NCI-H774 (cell line): ENCODE results near the gene PHPT1.
"Not testable (repeated sequence)": the region's sequence is repeated elsewhere in the genome, so short reads cannot be mapped to it uniquely, and the experiment has no call there.

ENCODE experiments used
- DNase-seq: peaks from one replicate; lab custom pipeline; 2025; lab: John Stamatoyannopoulos, UW

Gene PHPT1

DNA sequence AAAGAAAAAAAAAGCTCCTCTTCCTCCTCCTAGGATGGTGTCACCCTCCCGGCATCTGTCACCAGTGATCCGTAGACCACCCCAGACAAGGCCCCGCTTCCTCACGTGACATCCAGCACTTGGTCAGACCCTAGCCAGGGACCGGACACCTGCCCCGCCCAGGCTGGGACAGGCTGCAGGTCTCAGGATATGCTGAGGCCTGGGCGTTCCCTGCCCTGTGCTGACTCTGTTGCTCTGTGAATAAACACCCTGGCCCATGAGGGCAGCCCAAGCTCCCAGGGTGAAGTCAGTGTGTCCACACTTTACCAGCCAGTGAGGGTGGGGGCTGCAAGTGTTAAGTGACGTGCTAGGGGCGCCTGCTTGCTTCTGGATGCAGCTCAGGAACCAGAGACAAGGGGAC lies 11.3 kb downstream of the PHPT1 start:
- no peak for DNase-seq

DNA sequence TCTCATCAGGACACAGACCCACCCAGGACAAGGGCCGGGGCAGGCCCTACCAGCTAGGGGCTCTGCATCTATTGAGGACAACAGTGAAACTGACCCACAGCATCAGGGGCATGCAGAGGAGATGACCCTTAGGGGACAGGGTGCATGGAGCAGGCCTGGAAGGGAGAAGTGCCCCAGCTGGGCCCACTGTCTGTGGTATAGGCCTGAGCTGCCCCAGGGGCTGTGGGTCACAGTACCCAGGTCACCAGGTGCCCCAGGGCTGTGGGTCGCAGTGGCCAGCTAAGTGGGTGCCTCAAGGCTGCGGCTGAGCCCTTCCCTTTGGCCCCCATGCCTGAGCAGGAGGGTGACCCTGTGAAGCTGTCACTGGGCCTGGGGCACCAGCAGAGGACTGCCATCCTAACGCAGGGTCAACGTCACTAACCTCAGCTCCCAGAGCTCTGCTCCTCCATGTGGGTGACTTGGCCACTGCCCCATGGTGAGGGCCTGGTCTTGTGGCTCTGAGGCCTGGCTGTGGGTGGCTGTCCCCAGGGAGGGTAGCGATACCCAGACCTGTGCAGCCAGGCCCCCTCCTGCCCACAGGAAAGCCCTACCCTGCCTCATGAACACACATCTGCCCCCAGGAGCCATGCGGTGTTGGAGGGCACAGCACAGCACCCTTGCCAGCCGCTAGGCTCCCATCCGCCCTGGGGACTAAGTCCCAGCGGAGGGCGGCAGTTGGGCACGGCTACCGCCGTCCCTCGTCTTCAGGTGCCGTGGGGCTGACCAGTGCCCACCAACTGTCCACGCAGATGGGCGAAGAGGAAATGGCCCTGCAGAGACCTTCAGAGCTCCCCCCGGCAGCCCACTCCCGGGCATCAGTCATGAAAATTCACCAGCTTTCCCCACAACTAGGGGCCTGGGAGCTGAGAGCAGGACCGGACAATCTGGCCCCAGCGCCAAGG lies 12.0 kb downstream of the PHPT1 start:
- DNase-seq = no peak

DNA sequence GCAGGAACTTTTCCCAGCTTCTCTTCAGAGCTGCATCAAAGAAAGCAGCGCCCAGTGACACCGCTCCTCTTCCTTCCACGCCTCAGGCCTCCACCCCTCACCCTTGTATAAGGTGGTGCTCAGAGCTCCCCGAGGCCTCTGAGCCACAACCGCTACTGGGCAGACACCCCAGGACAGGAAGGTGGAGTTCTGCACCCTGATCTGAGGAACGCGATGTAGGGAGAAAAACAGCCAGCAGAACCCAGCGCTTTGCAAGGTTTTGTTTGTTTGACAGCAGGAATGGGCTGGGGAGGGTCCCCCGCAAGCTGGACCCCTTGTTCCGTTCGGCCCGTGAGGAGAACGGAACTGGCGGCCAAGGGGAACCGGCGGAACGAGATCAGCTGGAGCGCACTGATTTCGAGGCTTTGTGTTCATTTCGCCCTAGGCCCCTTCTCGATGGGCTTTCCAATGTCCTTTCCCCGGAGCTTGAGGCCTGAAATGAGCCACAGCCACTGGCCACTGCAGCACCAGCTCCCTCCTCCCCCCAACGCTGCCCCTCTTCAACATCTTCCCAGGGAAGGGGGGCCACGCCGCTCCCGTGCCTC lies 12.8 kb downstream of the PHPT1 start:
- DNase-seq = no peak

DNA sequence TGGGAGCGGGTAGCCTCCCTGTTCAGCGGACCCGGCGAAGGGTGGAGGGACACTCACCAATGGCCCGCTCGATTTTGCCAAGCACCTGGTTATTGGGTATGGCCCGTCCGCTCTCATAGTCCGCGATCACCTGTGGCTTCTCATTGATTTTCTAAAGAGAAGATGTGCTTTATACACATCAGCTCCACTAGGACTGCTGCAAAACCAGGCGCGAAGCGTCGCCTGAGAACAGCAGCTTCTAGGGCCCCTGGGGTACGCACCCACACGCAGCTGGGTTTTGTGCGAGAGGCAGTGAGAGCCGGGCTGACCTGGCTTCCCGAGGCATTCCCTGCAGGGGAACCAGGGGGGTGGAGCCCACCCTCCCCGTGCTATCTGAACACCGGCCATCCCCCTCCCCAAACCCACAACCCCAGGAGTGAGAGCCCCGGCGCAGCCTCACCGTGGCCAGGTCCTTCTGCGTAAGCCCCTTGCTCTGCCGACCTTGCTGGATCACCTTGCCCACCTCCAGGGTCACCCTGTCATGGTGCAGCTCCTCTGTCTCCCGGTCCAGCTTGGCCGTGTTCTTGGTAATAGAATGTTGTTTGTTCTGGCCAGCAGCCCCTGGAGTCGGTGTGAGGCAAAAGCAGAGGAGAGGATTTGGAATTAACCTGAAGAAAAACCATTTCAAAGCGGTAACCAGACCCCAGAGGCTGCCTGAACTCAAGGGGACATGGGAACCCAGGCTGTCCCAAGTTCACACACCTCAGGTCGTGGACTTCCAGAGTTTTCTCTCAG lies 13.8 kb downstream of the PHPT1 start:
- DNase-seq = no peak

DNA sequence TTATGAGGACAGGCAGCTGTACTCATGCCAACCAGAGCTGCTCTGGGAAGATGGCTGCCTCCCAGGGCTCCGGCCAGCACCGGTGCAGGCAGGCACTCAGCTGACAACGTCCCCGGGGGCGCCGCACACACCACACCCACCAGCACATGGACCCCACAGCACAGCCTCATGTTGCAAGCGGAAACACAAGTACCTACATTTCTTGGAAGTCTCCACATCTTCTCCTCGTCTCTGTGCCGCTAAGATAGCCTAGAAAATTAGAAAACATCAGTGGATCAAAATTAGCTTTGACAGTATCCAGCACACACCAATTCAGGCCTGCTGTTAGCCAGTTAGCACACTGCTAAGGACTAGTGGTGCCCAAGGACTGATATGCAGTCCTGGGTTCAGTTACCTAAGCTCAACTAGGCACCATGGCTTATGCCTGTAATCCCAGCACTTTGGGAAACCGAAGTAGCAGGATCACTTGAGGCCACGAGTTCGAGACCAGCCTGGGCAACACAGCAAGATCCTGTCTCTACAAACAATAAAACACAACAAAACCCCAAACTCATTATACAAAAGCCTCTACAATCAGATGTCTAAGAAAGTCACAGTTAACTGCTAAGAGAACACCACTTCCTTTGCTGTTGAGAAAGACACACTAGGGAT lies 14.5 kb downstream of the PHPT1 start:
- DNase-seq = no peak

DNA sequence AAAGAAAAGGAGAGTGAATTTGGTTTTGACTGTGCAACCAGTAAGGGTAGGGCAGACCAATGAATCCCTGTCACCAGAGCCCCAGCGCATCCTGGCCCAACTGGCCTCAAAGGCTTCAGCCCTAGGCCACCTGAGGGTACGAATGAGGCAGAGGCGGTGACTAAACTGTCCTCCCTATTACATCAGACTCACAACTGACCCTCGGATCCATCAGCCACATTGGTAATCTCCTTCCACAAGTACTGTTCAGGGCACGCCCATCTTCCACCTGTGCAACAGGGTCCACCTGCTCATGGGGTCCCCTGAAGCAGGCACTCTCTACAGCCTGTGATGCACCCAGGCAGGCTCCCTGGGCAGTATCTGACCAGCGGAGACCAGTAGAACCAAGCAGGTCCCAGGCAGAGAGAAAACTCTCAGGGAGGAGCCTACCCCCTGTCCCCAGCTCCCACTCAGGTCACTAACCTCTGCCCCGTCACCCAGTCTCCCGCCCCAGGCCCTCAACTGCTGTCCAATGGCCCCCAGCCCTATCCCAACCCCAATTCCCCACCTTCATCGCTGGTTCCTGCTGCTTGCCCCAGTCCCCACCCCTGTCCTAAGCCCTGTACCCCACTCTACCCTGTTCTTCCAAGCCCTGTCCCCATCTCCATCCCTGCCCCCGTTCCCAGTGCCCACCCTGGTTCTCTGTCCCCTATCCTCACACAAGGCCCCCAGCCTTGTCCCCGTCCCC lies 16.0 kb downstream of the PHPT1 start:
- DNase-seq = no peak

DNA sequence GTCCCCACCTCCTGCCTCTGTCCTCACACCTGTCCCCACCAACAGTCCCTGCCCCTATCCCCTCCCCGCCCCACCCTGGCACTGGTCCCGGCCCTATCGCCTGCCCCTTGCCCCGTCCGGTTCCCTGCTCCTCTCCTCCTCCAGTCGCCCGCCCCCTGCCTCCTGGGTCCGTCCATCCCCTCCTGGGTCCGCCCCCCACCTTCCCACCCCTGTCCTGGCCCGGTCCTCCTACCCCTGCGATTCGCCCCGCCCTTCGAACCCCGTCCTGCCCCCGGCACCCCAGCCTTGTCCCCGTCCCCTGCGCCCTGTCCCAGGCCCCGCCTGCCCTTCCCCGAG lies 16.5 kb downstream of the PHPT1 start:
- DNase-seq = no peak

DNA sequence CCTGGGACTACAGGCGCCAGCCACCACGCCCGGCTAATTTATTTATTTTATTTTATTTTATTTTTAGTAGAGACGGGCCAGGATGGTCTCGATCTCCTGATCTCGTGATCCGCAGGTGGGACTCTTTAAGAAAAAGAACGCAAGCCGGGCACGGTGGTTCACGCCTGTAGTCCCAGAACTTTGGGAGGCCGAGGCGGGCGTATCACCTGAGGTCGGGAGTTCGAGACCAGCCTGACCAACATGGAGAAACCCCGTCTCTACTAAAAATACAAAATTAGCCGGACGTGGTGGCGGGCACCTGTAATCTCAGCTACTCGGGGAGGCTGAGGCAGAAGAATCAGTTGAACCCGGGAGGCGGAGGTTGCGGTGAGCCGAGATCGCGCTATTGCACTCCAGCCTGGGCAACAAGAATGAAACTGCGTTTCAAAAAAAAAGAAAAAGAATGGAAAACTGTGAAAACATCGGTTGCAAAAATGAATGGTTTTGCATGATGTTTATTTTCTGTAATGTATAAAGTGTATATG lies 17.8 kb downstream of the PHPT1 start:
- not testable (repeated sequence) for DNase-seq

DNA sequence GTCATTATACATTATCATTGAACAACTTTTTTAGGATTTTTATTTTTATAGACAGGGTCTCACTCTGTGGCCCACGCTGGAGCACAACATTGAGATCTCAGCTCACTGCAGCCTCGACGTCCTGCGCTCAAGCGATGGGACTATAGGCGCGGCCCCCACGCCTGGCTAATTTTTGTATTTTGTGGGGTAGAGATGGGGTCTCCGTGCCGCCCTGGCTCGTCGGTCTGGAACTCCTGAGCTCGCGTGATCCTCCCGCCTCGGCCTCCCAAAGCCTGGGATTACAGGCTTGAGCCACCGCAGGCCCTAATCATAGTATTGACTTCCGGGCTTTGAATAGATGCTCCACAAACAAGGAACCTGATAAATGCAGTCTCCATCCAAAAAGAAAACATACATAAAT lies 18.3 kb downstream of the PHPT1 start:
- DNase-seq = no peak

DNA sequence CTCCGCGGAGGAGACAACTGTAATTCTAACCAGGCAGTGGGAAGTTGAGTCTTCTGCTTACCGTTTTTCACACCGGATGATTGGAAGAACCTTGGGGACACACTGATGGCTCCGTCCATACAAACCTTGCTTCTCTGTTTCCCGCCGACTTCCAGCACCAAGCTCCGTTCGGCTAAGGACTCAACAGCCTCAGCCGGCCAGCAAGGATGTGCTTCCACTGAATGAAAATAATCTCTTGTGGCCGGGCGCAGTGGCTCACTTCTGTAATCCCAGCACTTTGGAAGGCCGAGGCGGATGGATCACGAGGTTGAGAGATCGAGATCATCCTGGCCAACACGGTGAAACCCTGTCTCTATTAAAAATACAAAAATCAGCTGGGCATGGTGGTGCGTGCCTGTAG lies 18.7 kb downstream of the PHPT1 start:
- DNase-seq = no peak

DNA sequence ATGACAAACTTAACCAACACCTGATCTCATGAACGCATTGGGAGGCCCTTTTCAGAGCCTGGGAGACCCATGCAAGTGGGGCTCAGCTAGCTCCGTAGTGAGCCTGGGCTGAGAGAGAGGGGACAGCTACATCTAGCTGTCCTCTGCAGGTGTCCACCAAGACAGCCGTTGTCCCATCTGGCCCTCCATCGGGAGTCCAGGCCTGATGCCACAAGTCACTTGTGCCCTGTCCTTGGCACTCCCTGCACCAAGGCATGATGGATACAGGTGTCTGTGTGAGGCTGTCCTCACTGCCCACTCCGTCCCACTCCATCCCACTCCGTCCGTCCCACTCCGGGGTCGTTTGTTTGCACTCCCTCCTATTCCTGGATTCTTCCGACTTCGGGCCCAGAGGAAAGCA lies 19.4 kb downstream of the PHPT1 start:
- DNase-seq = no peak

DNA sequence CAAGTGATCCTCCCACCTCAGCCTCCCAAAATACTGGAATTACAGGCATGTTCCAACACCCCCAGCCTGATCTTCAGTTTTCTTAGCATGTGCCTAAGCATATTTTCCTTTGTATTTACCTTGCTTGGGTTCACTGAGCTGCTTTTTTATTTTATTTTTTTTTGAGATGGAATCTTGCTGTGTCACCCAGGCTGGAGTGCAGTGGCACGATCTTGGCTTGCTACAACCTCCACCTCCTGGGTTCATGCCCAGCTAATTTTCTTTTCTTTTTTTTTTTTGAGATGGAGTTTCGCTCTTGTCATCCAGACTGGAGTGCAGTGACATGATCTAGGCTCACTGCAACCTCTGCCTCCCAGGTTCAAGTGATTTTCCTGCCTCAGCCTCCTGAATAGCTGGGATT lies 20.4 kb downstream of the PHPT1 start:
- DNase-seq = not testable (repeated sequence)

DNA sequence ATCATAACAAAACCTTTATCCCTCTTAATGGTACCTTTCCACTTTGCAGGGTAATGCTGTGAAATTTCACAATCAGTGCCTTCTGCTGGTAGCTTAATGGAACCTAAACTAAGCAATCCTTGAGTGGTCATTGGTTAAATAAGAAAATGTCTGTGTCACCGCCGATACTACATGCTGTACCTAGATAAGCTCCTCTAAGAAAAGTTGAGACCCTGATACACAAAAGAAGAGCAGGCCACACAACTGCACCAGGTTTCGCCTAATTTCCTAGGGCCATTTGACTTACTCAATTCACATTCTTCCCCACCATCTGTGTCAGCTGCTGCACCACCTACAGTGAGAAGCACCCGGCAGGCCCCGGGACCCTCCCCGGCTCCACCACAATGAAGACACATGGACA lies 25.9 kb downstream of the PHPT1 start:
- no peak for DNase-seq

DNA sequence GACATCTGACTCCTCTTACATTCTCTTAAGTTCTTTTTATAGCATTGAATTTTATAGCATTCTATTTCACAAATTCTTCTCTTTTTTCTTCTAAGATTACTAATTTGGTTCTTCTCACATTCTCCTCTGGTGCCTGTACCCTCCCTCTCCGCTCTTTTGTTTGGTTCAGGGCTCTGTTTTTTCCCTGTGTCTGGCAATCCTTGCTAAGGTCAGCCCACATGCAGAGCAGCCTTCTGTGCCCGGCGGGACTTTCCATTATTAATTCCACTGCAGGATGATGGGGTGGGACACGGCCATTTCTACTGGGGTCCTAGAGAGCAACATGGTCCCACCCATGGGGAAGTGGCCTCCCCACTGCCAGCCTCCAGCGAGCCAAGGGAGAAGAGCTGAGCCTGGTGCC lies 27.3 kb downstream of the PHPT1 start:
- DNase-seq = no peak

DNA sequence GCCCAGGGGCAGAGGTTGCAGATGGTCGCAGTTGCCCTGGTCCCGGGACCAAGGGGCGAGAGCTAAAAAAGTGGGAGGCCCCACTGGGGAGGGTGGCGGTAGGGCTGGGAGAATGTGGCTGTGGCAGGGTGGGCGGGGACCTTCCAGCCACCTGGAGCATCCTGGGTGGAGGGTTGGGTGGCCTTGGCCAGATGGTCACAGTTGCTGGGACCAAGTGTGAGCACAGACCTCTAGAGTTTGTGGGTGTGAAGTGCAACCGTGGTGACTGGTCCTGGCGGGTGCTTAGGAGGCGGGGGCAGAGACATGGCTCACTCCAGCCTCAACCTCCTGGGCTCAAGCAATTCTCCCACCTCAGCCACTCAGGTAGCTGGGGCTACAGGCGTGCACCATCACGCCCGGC lies 31.4 kb downstream of the PHPT1 start:
- no peak for DNase-seq

DNA sequence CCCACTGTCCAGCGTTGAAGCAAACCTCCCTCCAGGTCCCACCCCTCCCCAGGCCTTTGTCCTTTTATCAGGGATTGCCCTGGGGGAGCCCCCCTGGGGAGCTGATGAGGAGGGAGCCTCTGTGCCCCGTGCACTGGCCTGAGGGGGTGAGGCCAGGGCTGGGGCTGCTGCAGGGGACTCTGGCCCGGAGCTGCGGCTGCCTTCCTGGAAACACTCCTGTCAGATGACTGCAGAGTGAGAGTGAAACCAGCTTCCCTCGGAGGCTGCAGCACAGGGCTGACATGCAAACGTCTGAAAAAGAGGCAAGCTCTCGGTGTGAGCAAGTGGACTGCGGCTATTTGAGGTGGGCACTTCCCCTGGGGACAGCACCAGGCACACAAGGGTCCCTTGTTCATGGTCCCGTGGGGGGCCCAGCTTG lies 32.5 kb downstream of the PHPT1 start:
- no peak for DNase-seq

DNA sequence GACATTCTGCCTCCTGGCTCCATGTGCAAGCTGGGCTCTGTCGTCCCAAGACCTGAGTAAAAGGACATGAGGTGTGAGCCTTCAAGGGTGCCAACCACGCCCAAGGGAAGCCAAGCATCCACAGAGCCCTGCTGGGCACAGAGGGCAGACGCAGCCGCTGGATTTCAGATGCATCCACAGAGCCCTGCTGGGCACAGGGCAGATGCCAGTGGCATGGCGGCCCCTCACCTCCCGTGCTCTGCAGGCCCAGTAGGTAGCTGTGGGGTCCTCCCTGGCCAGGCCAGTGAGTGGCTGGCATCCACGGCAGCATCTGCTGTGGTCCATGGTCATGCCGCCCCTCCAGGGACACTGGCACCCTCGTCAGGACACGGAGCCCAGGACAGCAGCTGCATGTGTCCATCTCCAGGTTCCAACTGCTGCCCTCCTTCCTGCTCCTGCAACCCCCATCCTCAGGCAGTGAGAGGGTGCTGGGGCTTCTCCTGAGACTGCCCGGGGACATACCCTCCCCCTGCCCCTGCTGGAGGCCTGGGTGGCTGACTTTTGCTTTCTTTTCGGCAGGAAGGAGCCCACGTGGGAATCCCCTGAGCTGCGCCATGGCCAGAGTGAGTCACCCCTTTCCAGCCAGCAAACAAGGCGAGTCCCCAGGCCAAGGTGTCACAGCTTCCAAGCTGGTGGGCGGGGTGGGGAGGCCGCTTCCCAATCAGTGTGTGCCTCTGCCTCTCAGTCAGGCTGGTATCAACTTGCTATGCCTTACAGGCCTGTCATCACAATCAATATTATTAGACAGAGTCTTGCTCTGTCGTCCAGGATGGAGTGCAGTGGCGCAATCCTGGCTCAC lies 33.1 kb downstream of the PHPT1 start:
- DNase-seq = no peak

DNA sequence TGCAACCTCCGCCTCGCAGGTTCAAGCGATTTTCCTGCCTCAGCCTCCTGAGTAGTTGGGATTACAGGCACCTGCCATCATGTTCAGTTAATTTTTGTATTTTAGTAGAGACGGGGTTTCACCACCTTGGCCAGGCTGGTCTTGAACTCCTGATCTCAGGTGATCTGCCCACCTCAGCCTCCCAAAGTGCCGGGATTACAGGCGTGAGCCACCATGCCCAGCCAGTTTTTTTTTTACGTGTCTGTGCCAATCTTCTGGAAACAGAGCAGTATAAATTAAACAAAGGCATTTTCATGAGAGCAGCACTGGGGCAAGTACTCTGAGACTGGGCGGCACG lies 33.7 kb downstream of the PHPT1 start:
- not testable (repeated sequence) for DNase-seq

DNA sequence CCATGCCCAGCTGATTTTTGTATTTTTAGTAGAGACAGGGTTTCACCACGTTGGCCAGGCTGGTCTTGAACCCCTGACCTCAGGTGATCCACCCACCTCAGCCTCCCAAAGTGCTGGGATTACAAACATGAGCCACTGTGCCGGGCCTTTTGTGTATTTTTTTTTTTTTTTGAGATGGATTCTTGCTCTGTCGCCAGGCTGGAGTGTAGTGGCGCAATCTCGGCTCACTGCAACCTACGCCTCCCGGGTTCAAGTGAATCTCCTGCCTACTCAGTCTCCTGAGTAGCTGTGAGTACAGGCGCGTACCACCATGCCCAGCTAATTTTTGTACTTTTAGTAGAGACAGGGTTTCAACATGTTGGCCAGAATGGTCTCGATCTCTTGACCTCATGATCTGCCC lies 34.5 kb downstream of the PHPT1 start:
- DNase-seq = not testable (repeated sequence)

DNA sequence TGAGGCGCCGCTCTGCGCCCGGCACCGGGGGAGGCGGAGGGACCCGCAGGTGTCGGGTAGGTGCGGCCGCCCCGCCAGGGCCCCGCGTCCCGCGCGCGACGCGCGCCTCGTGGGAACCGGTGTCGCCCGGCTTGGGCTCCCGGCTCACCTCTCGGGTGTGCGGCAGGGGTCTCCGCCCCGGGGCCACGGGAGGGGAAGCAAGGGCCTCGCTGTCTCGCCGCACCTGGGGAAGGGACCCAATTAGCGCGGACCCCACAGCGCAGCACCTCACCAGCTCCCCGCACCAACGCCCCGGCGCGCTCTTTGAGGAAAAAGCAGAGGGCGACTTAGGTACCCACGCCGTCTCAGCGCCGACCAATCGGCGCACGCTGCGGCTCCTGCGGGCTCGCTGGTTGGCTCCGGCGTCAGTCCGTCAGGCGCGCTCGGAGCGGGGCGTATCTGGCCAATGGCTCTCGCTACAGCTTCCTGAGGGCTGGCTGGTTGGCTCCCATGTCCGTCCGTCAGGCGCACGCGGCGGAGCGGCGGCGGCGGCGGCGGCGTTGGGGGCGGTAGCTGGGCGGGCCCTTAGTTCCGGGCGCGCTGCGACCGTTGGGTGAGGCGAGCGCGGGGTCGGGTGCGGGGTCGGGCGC lies 36.9 kb downstream of the PHPT1 start, which contains the start of gene TRAF2:
TRAF2 (plus strand) TSS at position 567 of the 629 bp plus-strand sequence. CDS start 12,225 bp downstream, outside the sequence.
- peak; percentile 100 for DNase-seq
